GM18505 (cell line): ENCODE data around the gene TP53BP1.
"Not testable (repeated sequence)": the region's sequence is repeated elsewhere in the genome, so short reads cannot be mapped to it uniquely, and the experiment has no call there.

Source experiments
- ATAC-seq: cut with Tn5 transposase; IDR thresholded peaks from one replicate; pipeline ENCODE4 v1.9.1; 2021; ENCODE audit not compliant: unreplicated experiment
- POLR2A ChIP-seq: IDR thresholded peaks from 4 replicates; pipeline ENCODE4 v1.6.1; 2011; ENCODE audit warnings: borderline replicate concordance; ENCODE audit not compliant: insufficient read depth, insufficient read length; ENCODE audit errors: extremely low read depth

The TP53BP1 gene

GRCh38 chr15:43410572-43411214, 82.3 kb downstream of the TP53BP1 start:
- no peak for ATAC-seq
- no peak for TF ChIP-seq POLR2A

GRCh38 chr15:43408789-43409188, 84.2 kb downstream of the TP53BP1 start:
- ATAC-seq, result no peak
- no peak for TF ChIP-seq POLR2A

- no peak for ATAC-seq
- TF ChIP-seq POLR2A, result no peak
Measured at GRCh38 chr15:43406808-43407207, 86.1 kb downstream of the TP53BP1 start.

GRCh38 chr15:43406189-43406588, 86.8 kb downstream of the TP53BP1 start:
- no peak for ATAC-seq
- TF ChIP-seq POLR2A, result no peak

GRCh38 chr15:43404130-43404529, 88.8 kb downstream of the TP53BP1 start:
- no peak for TF ChIP-seq POLR2A
- no peak for ATAC-seq

- TF ChIP-seq POLR2A, result no peak
- no peak for ATAC-seq
Measured at GRCh38 chr15:43403616-43404015, 89.3 kb downstream of the TP53BP1 start.

GRCh38 chr15:43402255-43402654, 90.7 kb downstream of the TP53BP1 start:
- TF ChIP-seq POLR2A, result no peak
- no peak for ATAC-seq

- not testable (repeated sequence) for ATAC-seq
Measured at GRCh38 chr15:43393592-43393991, 99.4 kb downstream of the TP53BP1 start.

- ATAC-seq, result no peak
- TF ChIP-seq POLR2A, result no peak
Measured at GRCh38 chr15:43390723-43391122, 102.2 kb downstream of the TP53BP1 start.

- ATAC-seq, result no peak
- no peak for TF ChIP-seq POLR2A
Measured at GRCh38 chr15:43383070-43383469, 109.9 kb downstream of the TP53BP1 start.

GRCh38 chr15:43382310-43382709, 110.6 kb downstream of the TP53BP1 start:
- no peak for ATAC-seq
- TF ChIP-seq POLR2A, result no peak

GRCh38 chr15:43378601-43379000, 114.4 kb downstream of the TP53BP1 start:
- no peak for ATAC-seq
- TF ChIP-seq POLR2A, result no peak

- no peak for TF ChIP-seq POLR2A
- ATAC-seq, result no peak
Measured at GRCh38 chr15:43376017-43376705, 116.8 kb downstream of the TP53BP1 start.
